ENCODE results near the gene KANK2. TPM values are rescaled to one million over a fixed set of nuclear protein-coding genes. Genes with fewer than 3 reads are reported as not detected.

Gene KANK2
- total and polyA plus RNA-seq, 10 of the 15 experiments (the other 5 are each of a cell fraction or from before 2014, with no cell fraction given): 4.9 to 33.0 (median 21.0) TPM

GRCh38 chr19:11232555-11232954, 35.2 kb upstream of the KANK2 start (continued):
- no peak for TF ChIP-seq TBL1XR1 (IDR thresholded peaks at IDR 0.05; ENCODE audit: low read depth, low read length)
- no peak for TF ChIP-seq MYC (IDR thresholded peaks at IDR 0.05; ENCODE audit: insufficient read depth, insufficient read length, insufficient replicate concordance, low read length, severe bottlenecking)
- TF ChIP-seq ZBTB40 (IDR thresholded peaks at IDR 0.05; ENCODE audit: borderline replicate concordance): no peak
- no peak for TF ChIP-seq ZNF622 (IDR thresholded peaks at IDR 0.05)
- TF ChIP-seq TCF7 (IDR thresholded peaks at IDR 0.05; ENCODE audit: borderline replicate concordance): no peak
- no peak for TF ChIP-seq JUNB (IDR thresholded peaks at IDR 0.05)

GRCh38 chr19:11230621-11231386, 33.5 kb upstream of the KANK2 start:
- FAIRE-seq (no peak), ATAC-seq (no peak; the same call in 2 of the 3 replicates), DNase-seq (ENCODE audit: low read depth, low spot score) (no peak)
- ChIA-PET POLR2A (interaction anchor here (0.5 kb wide), 1 partner anchor 49 kb away, joined by 4 read pairs; no protein-coding TSS in a partner anchor), RAD21 (ENCODE audit: unreplicated experiment) (no interaction called here), CTCF (no interaction called here), SMC1A (ENCODE audit: uncharacterized antibody, unreplicated experiment) (interaction anchor here (0.9 to 1.0 kb wide), 2 partner anchors 16 to 251 kb away, joined by 3 to 4 read pairs; no protein-coding TSS in a partner anchor)
- intact Hi-C loops (cut with micrococcal nuclease; ENCODE audit: unreplicated experiment): no loop called here
- in situ Hi-C loops (cut with MboI): no loop called here
- Histone ChIP-seq H3K4me3 (no peak overlapping the region), H4K20me1 (ENCODE audit: control insufficient read depth, insufficient read depth) (no peaks in the 10 kb centered on the region; the same call in 1 of the 2 replicates), H2AFZ (ENCODE audit: control insufficient read depth, low read depth, low read length) (no peak overlapping the region), H3K9me3 (replicated peaks; ENCODE audit: control insufficient read depth, insufficient read depth, low read length) (no peaks in the 10 kb centered on the region), H3K27ac (ENCODE audit: control insufficient read depth, insufficient read depth) (no peak overlapping the region), H3K27me3 (replicated peaks in 1 of 2; ENCODE audit: control insufficient read depth in 2 of 2, insufficient read depth in 2 of 2, low read length in 1 of 2) (no peaks in the 10 kb centered on the region), H3K4me1 (ENCODE audit: control insufficient read depth, insufficient read depth, low read length) (no peaks in the 10 kb centered on the region; the same call in 1 of the 2 replicates), H3K79me2 (ENCODE audit: control insufficient read depth, insufficient read depth, low read length) (no peaks in the 10 kb centered on the region), H3K36me3 (ENCODE audit: control insufficient read depth in 2 of 2, insufficient read depth in 2 of 2, low read length in 1 of 2) (no peaks in the 10 kb centered on the region), H3K4me2 (ENCODE audit: control insufficient read depth, insufficient read depth) (no peak overlapping the region), H3K9ac (ENCODE audit: control insufficient read depth, insufficient read depth, low read length) (no peak overlapping the region)
- no peak for TF ChIP-seq SMAD1 (IDR thresholded peaks at IDR 0.05; ENCODE audit: low read depth, partially characterized antibody)
- TF ChIP-seq RFX5 (IDR thresholded peaks at IDR 0.05; ENCODE audit: low read depth, low read length): no peak
- no TSS peak for BruUV-seq (replicated peaks)
- 53% methylated on average over 7 of the region's 7 CpGs for WGBS (ENCODE audit: insufficient coverage, insufficient replicate concordance, low lambda C conversion rate, missing lambda C conversion rate)

Data from GM12878 (cell line).